CD4-positive, alpha-beta T cell (primary cell): ENCODE measurements around the gene PPP1R14C. TPM values are rescaled to one million over a fixed set of nuclear protein-coding genes. Genes with fewer than 3 reads are reported as not detected.
A peak's percentile ranks its signal among the peaks of the same experiment; 100 is the strongest.

ENCODE experiments used
- ATAC-seq: fragments of 200-7000 bp; cut with Tn5 transposase; one replicate; pipeline ENCODE4 v1.10.0; 2022; ENCODE audit warnings: mild to moderate bottlenecking; ENCODE audit not compliant: poor library complexity
- CTCF ChIA-PET: fragments of 350-600 bp; sonication (Branson Sonifier 250); formaldehyde crosslinking; loops from one replicate; lab custom pipeline; 2021; ENCODE audit warnings: antibody characterized with exemption, inconsistent platforms; lab: Charles Lee
- POLR2A ChIA-PET: fragments of 350-600 bp; sonication (Branson Sonifier 250); formaldehyde crosslinking; loops from one replicate; lab custom pipeline; 2021; ENCODE audit warnings: antibody characterized with exemption, inconsistent platforms; lab: Charles Lee
- DNase-seq, 14 experiments: peaks; one replicate each; pipeline ENCODE4 v3.0.0-alpha.2; 2013 to 2020; ENCODE audit warnings: mixed read lengths in 2 of 14
- H3K27ac ChIP-seq, 2 donors: one replicate each; pipeline versions ENCODE4 v1.5.1 to v1.7.0; 2013; ENCODE audit warnings: low read length in 2 of 2, low read depth in 1 of 2, mild to moderate bottlenecking in 1 of 2
- H3K27me3 ChIP-seq, 2 experiments: 1 replicate in 1 of 2; 2 replicates in 1 of 2; pipeline versions ENCODE4 v1.6.1 to v1.7.0; 2013; ENCODE audit warnings: low read length in 2 of 2, control low read depth in 1 of 2, mild to moderate bottlenecking in 1 of 2, moderate library complexity in 1 of 2; ENCODE audit not compliant: insufficient read depth in 2 of 2, control insufficient read depth in 1 of 2
- H3K36me3 ChIP-seq: one replicate; pipeline ENCODE4 v1.6.1; 2013; ENCODE audit warnings: low read length, control low read depth; ENCODE audit not compliant: insufficient read depth
- H3K4me1 ChIP-seq: one replicate; pipeline ENCODE4 v1.6.1; 2013; ENCODE audit warnings: low read length, control low read depth; ENCODE audit not compliant: insufficient read depth
- H3K4me3 ChIP-seq: one replicate; pipeline ENCODE4 v1.5.1; 2013; ENCODE audit warnings: mild to moderate bottlenecking, low read length, moderate library complexity
- H3K9me3 ChIP-seq, 2 experiments: 1 replicate in 1 of 2; 2 replicates in 1 of 2; pipeline versions ENCODE4 v1.6.1 to v1.7.0; 2013; ENCODE audit warnings: low read length in 2 of 2, mild to moderate bottlenecking in 2 of 2, control low read depth in 1 of 2, moderate library complexity in 1 of 2; ENCODE audit not compliant: control insufficient read depth in 1 of 2, insufficient read depth in 1 of 2
- H3K27ac Mint-ChIP-seq: one replicate; pipeline ENCODE4 v1.8.0; 2020; ENCODE audit warnings: mixed read lengths
- H3K27me3 Mint-ChIP-seq: one replicate; pipeline ENCODE4 v1.8.0; 2021; ENCODE audit warnings: mixed read lengths
- H3K36me3 Mint-ChIP-seq: one replicate; pipeline ENCODE4 v1.8.0; 2021; ENCODE audit warnings: low read depth, mixed read lengths
- H3K4me1 Mint-ChIP-seq: one replicate; pipeline ENCODE4 v1.8.0; 2021; ENCODE audit warnings: low read depth, mixed read lengths
- H3K4me3 Mint-ChIP-seq: one replicate; pipeline ENCODE4 v1.8.0; 2020; ENCODE audit warnings: mild to moderate bottlenecking, mixed read lengths
- H3K9me3 Mint-ChIP-seq: one replicate; pipeline ENCODE4 v1.8.0; 2020; ENCODE audit warnings: mixed read lengths
- intact Hi-C, 2 experiments: fragments of 100-400 bp; cut with DNase I in 1 of 2; cut with micrococcal nuclease in 1 of 2; formaldehyde crosslinking; loops; one replicate each; pipeline versions ENCODE4 v1.15.1 to v1.9.0; 2023 to 2025; cut with DNase I, micrococcal nuclease
- polyA plus RNA-seq, 2 donors: library from polyadenylated mRNA; unstranded; fragments of 120-200 nt; gene quantifications; one replicate each; pipeline ENCODE4 v1.2.1, GENCODE V29; 2013
- total RNA-seq, 174 experiments: library from RNA in 2 of 174; stranded (reverse) in 2 of 174; gene quantifications; one replicate each; pipeline ENCODE4 v1.2.3 and lab custom pipeline; 2021 to 2026
- TF ChIP-seq, protein P1 (sequence below): fragments of 200-600 bp; IDR thresholded peaks from one replicate; pipeline ENCODE4 v1.8.0; 2022; ENCODE audit warnings: antibody characterized with exemption, mild to moderate bottlenecking

The PPP1R14C gene, protein sequence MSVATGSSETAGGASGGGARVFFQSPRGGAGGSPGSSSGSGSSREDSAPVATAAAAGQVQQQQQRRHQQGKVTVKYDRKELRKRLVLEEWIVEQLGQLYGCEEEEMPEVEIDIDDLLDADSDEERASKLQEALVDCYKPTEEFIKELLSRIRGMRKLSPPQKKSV
- total RNA-seq (not detected), total RNA-seq (lab: John Stamatoyannopoulos, UW) (0 to 0.83 (median 0.06) reads per million in 172 experiments)
- polyA plus RNA-seq (2013, experiment 1 of 2): 0.21 TPM
- polyA plus RNA-seq (2013, experiment 2 of 2): 0.73 TPM

DNA sequence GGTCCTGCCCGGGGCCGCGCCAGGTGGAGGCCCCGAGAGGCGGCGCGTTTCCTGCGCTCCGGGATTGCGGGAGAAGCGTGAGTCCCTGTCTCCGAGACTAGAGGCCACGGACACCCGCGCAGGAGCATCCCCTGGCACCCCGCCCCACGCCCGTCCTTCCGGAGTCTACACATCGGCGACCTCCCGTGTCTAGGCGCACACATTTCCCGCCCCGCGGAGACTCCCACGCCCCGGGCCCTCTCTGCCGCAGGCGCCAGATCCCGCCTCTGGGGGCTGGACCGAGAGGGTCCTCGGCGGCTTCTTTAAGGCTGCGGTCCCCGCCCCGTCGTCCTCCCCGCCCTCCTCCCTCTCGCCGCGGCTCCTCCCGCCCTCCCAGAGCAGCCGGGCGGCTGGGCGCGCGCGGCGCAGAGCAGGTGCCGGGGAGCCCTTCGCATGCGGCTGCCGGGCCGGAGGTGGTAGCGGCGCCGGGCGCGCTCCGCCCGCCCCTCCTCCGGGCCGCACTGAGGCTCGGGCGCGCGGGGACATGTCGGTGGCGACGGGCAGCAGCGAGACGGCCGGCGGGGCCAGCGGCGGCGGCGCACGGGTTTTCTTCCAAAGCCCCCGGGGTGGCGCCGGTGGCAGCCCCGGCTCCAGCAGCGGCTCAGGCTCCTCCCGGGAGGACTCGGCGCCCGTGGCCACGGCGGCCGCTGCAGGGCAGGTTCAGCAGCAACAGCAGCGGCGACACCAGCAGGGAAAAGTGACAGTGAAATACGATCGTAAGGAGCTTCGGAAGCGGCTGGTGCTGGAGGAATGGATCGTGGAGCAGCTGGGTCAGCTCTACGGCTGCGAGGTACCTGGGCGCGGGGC is at the start of gene PPP1R14C:
Gene PPP1R14C (plus strand): TSS at position 375 of the 846 bp plus-strand sequence. CDS start 149 bp downstream, at position 524.
- ATAC-seq (no peak), DNase-seq (peak in 3 of 14 experiments; percentile 11 to 23 (median 14))
- CTCF ChIA-PET: no interaction called here
- TF ChIP-seq, protein P1, sequence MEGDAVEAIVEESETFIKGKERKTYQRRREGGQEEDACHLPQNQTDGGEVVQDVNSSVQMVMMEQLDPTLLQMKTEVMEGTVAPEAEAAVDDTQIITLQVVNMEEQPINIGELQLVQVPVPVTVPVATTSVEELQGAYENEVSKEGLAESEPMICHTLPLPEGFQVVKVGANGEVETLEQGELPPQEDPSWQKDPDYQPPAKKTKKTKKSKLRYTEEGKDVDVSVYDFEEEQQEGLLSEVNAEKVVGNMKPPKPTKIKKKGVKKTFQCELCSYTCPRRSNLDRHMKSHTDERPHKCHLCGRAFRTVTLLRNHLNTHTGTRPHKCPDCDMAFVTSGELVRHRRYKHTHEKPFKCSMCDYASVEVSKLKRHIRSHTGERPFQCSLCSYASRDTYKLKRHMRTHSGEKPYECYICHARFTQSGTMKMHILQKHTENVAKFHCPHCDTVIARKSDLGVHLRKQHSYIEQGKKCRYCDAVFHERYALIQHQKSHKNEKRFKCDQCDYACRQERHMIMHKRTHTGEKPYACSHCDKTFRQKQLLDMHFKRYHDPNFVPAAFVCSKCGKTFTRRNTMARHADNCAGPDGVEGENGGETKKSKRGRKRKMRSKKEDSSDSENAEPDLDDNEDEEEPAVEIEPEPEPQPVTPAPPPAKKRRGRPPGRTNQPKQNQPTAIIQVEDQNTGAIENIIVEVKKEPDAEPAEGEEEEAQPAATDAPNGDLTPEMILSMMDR: no peak
- Histone ChIP-seq H3K4me1 (peaks cover 16% of the 10 kb centered on the region), H3K36me3 (no peaks in the 10 kb centered on the region), H3K27ac (no peak within 1 kb of the TSS), H3K4me3 (peak within 1 kb of the TSS; percentile 30), H3K9me3 (peaks cover 0 to 12% of the 10 kb centered on the region in 2 experiments), H3K27me3 (peaks cover 26 to 65% of the 10 kb centered on the region in 2 experiments)
- H3K4me3 Mint-ChIP-seq: peak within 1 kb of the TSS; percentile 39
- peaks cover 85% of the 10 kb centered on the region for H3K27me3 Mint-ChIP-seq
- POLR2A ChIA-PET: no interaction called here
- H3K36me3 Mint-ChIP-seq: no peaks in the 10 kb centered on the region
- no peak within 1 kb of the TSS for H3K27ac Mint-ChIP-seq
- intact Hi-C loops: no loop called here
- H3K4me1 Mint-ChIP-seq: peaks cover 12% of the 10 kb centered on the region
- no peaks in the 10 kb centered on the region for H3K9me3 Mint-ChIP-seq

DNA sequence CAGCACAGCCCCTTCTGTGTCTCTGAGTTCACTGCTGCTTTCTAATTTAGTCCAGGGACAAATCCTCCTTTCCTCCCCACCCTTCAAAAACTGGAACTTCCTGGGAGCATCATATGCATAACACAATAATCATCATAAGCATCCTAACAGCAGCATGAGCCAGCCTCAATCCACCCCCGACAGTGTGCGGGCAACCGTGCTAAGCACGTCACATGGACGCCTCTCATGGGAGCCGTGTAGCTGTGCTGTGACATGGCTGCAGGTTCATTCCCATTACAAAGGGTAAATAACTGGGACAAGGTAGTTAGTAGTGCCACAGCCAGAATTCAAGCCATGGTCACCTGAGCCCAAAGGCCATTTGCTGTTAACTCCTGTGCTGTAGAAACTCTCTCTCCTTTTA is 49.4 kb upstream of the PPP1R14C start:
- no peak overlapping the region for H3K4me3 ChIP-seq
- CTCF ChIA-PET: no interaction called here
- no peaks in the 10 kb centered on the region for H3K36me3 Mint-ChIP-seq
- no peaks in the 10 kb centered on the region for H3K4me1 ChIP-seq
- no peak overlapping the region for H3K27ac Mint-ChIP-seq
- DNase-seq: no peak
- H3K27me3 ChIP-seq: peaks cover 0 to 3% of the 10 kb centered on the region in 2 experiments
- no peak overlapping the region for H3K4me3 Mint-ChIP-seq
- TF ChIP-seq, protein P1: no peak
- intact Hi-C loops: no loop called here
- no peaks in the 10 kb centered on the region for H3K9me3 ChIP-seq
- POLR2A ChIA-PET: no interaction called here
- H3K27ac ChIP-seq: no peak overlapping the region
- no peak for ATAC-seq
- H3K27me3 Mint-ChIP-seq: peaks cover 17% of the 10 kb centered on the region
- H3K36me3 ChIP-seq: no peaks in the 10 kb centered on the region
- H3K9me3 Mint-ChIP-seq: no peaks in the 10 kb centered on the region
- no peaks in the 10 kb centered on the region for H3K4me1 Mint-ChIP-seq

DNA sequence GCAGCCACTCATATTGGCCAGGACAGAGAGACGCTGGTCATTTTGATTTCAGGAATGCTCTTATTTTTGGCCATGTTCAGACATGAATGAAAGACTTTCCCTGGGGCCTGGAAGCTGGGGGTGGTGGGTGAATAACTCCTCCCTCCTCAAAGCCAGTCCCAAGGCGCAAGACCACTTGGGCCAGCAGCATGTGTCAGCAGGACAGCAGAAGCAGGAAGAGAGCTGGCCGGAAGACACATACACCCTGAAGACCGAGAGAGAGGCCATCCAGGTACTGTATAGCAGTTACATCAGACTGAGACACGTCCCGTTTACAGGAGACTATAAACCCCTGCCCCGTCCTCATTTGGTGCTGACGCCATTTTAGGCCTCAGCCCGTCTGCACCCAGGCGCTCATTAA is 44.7 kb upstream of the PPP1R14C start:
- no peaks in the 10 kb centered on the region for H3K4me1 ChIP-seq
- Mint-ChIP-seq H3K27ac (no peak overlapping the region), H3K36me3 (no peaks in the 10 kb centered on the region), H3K27me3 (peaks cover 21% of the 10 kb centered on the region), H3K4me3 (no peak overlapping the region), H3K4me1 (no peaks in the 10 kb centered on the region), H3K9me3 (no peaks in the 10 kb centered on the region)
- H3K9me3 ChIP-seq: no peaks in the 10 kb centered on the region
- DNase-seq (no peak), ATAC-seq (no peak)
- no peak overlapping the region for H3K27ac ChIP-seq
- H3K36me3 ChIP-seq: no peaks in the 10 kb centered on the region
- peaks cover 0 to 3% of the 10 kb centered on the region in 2 experiments for H3K27me3 ChIP-seq
- H3K4me3 ChIP-seq: no peak overlapping the region
- ChIA-PET POLR2A (no interaction called here), CTCF (no interaction called here)
- TF ChIP-seq, protein P1: no peak
- intact Hi-C loops: no loop called here
